Limb (tissue), 2 donors: ENCODE measurements around the gene VPS37D.
"Not testable (repeated sequence)": the region's sequence is repeated elsewhere in the genome, so short reads cannot be mapped to it uniquely, and the experiment has no call there.

Experiments
- DNase-seq, 2 donors: peaks; one replicate each; pipeline ENCODE4 v3.0.0-alpha.2; 2016; ENCODE audit errors: extremely low spot score in 2 of 2

The VPS37D gene

GRCh38 chr7:73646785-73647724 is 20.6 kb upstream of the VPS37D start:
- DNase-seq, result no peak

GRCh38 chr7:73647725-73648592 is 19.7 kb upstream of the VPS37D start:
- no peak for DNase-seq

- DNase-seq, result no peak
Observed at GRCh38 chr7:73648593-73649332, 18.9 kb upstream of the VPS37D start.

- no peak for DNase-seq
Observed at GRCh38 chr7:73649576-73649975, 18.1 kb upstream of the VPS37D start.

GRCh38 chr7:73650524-73650923 is 17.1 kb upstream of the VPS37D start:
- DNase-seq, result no peak

- DNase-seq, result no peak
Observed at GRCh38 chr7:73652541-73652949, 15.1 kb upstream of the VPS37D start.

GRCh38 chr7:73655309-73655708 is 12.3 kb upstream of the VPS37D start:
- DNase-seq, result not testable (repeated sequence)

GRCh38 chr7:73659983-73660382 is 7.6 kb upstream of the VPS37D start:
- no peak for DNase-seq

GRCh38 chr7:73660594-73660993 is 7.0 kb upstream of the VPS37D start:
- DNase-seq, result not testable (repeated sequence)

- DNase-seq, result no peak
Observed at GRCh38 chr7:73663033-73663432, 4.6 kb upstream of the VPS37D start.

- DNase-seq, result peak in 1 of 2 donors; percentile 49
Observed at GRCh38 chr7:73668103-73668885, 663 bp downstream of the VPS37D start.

- DNase-seq, result no peak
Observed at GRCh38 chr7:73668886-73669230, 1.2 kb downstream of the VPS37D start.

- DNase-seq, result no peak
Observed at GRCh38 chr7:73669288-73669701, 1.7 kb downstream of the VPS37D start.

- DNase-seq, result no peak
Observed at GRCh38 chr7:73669858-73670385, 2.3 kb downstream of the VPS37D start.

- DNase-seq, result no peak
Observed at GRCh38 chr7:73671322-73671661, 3.7 kb downstream of the VPS37D start.

- DNase-seq, result no peak
Observed at GRCh38 chr7:73671857-73672445, 4.3 kb downstream of the VPS37D start.

GRCh38 chr7:73674468-73675124 is 7.0 kb downstream of the VPS37D start:
- DNase-seq, result no peak

- DNase-seq, result not testable (repeated sequence)
Observed at GRCh38 chr7:73676062-73676461, 8.4 kb downstream of the VPS37D start.

GRCh38 chr7:73678862-73679261 is 11.2 kb downstream of the VPS37D start:
- no peak for DNase-seq

GRCh38 chr7:73679709-73680108 is 12.1 kb downstream of the VPS37D start:
- no peak for DNase-seq
